ENCODE results near the gene UBE3C.
A peak's percentile ranks its signal among the peaks of the same experiment; 100 is the strongest.

Gene UBE3C

DNA sequence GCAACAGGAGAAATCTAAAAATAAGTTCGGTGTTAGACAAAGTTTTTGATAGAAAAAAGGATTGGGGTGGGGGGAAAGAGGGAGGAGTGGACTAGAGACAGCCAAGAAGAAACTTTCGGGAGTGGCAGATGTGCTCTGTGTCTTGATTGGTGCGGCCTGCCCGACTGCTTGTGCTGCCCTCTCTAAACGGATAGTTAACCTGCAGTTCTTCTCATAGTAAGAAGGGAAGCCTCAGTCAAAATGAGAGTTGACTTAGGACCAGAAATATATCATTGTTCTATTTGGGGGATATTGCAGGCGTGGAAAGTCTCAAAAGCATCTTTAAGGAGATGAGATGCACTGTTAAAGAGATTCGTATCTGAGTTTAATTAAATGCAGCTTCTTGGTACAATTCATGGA lies 39.3 kb downstream of the UBE3C start:
- no peak for DNase-seq (ENCODE audit: low spot score)

DNA sequence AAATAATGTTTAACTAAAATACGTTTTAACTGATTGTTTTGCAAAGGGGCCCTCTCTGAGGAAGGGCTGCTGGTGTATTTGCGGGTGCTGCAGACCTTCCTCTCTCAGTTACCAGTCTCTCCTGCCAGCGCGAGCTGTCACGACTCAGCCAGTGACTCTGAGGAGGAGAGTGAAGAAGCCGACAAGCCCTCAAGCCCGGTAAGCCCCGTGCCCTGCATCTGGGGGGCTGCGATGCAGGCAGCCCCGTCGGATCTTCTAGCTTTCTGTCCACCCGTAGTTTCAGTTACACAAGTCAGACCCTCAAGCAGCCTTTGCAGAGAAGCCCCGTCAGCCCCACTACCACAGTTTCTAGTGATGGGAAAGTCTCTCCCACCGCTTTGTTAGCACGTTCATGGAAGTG lies 45.1 kb downstream of the UBE3C start:
- DNase-seq (ENCODE audit: low spot score), result no peak

DNA sequence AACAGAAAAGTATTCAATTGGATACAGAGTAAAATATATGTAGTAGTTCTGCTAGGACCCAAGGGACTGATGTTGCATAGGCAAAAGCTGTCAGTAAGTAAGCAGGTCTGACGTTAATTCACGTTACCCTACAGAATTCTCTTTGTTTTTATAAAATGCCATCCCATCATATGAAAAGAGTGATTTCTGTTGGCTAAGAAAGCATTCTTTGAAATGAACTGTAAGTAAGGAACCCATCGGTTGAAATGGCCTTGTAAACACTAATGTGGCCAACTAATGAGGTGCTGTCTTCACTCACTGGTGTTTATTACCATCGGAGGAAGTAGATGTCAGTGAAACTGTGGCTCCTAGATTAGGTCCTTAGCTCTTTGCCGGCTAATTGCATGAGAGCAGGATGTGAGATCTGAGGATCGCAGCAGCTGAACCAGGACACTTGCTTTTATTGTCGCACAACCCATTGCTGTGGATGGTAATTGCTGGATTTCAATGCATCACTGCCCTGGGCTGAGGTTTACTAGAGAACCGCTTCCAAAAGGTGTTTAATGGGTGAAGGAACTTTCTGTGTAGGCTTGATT lies 49.5 kb downstream of the UBE3C start:
- no peak for DNase-seq (ENCODE audit: low spot score)

DNA sequence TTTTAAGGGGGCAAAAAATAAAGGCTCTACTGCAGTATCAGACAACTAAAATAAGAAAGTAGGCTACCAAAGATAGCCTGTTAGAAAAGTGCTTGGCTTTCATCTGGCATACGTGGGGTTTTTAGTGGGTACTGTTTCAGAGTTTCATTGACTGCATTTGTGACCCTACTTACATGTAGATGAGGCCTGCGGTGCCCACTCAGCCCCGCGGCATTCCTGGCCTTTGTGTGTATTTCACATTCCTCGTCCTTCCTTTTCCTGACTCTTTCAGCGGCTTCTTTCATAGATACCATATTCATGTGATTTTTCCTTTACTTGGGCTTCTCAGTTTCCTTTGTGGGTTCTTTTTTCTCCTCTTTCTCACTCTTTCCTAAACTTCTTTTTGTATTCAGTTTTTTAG lies 50.7 kb downstream of the UBE3C start:
- DNase-seq (ENCODE audit: low spot score), result no peak

- DNase-seq (ENCODE audit: low spot score), result no peak
These were observed 54.1 kb downstream of the UBE3C start for GRCh38 chr7:157192861-157193260.

DNA sequence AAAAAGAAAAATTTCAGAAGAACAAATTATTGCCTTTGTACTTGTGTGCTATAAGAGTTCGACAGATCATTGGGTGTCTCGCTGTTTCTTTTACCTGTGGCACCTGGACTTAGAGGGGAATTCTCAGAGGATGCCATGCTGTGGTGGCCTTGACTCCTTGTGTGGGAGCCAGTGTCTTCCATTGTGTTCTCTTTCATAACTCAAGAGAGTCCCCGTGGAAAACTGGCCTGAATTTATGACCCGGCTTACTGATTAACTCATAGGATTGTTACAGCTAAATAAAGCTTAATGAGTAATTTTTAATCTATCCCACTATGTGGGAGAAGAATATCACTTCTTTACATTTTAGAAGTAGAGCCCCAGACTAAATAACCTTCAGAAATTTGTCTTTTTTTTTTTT lies 54.5 kb downstream of the UBE3C start:
- DNase-seq (ENCODE audit: low spot score), result no peak

DNA sequence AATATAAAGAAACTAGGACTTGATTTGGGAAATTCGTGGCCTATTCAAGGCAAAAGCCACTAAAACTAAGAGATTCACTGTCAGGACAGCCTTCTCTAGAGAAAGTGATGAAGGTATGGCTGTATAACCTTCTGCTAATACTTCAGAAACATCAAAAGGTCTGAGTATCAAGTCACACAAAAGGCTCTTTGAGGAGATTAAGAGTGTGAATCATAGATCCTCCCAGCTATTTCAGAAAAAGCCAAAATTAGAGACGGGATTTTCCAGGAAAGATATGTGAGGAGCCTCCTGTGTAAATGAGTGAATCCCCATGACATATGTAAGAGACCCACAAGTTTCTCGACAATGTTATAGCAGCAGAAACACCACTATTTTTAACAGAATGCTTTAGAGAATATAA lies 56.2 kb downstream of the UBE3C start:
- no peak for DNase-seq (ENCODE audit: low spot score)

- no peak for DNase-seq (ENCODE audit: low spot score)
These were observed 57.1 kb downstream of the UBE3C start for GRCh38 chr7:157195868-157196267.

GRCh38 chr7:157204134-157204533 lies 65.4 kb downstream of the UBE3C start:
- DNase-seq (ENCODE audit: low spot score), result no peak

- no peak for DNase-seq (ENCODE audit: low spot score)
These were observed 66.7 kb downstream of the UBE3C start for GRCh38 chr7:157205438-157205837.

- no peak for DNase-seq (ENCODE audit: low spot score)
These were observed 70.1 kb downstream of the UBE3C start for GRCh38 chr7:157208571-157209413.

- no peak for DNase-seq (ENCODE audit: low spot score)
These were observed 72.0 kb downstream of the UBE3C start for GRCh38 chr7:157210682-157211081.

DNA sequence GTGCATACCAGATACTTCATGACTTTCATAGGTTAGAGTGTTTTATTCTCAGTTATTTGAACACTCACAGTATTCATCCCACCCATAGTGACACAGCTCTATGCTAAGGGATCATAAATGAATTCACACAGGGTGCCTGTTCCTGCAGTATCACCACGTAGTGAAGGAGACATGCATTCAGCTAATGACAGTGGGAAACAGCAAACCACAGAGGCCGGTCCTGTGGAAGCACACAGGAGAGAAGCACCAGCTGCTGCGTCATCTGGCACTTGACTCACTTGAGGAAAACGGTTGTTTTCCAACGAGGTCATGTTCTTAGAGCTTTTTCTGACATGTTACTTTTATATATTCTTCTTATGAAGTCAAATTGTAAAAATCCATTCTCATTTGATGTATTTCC lies 73.0 kb downstream of the UBE3C start:
- no peak for DNase-seq (ENCODE audit: low spot score)

- no peak for DNase-seq (ENCODE audit: low spot score)
These were observed 80.4 kb downstream of the UBE3C start for GRCh38 chr7:157219154-157219553.

GRCh38 chr7:157220916-157221569 lies 82.3 kb downstream of the UBE3C start:
- DNase-seq (ENCODE audit: low spot score), result no peak

GRCh38 chr7:157222687-157223086 lies 84.0 kb downstream of the UBE3C start:
- DNase-seq (ENCODE audit: low spot score), result no peak

DNA sequence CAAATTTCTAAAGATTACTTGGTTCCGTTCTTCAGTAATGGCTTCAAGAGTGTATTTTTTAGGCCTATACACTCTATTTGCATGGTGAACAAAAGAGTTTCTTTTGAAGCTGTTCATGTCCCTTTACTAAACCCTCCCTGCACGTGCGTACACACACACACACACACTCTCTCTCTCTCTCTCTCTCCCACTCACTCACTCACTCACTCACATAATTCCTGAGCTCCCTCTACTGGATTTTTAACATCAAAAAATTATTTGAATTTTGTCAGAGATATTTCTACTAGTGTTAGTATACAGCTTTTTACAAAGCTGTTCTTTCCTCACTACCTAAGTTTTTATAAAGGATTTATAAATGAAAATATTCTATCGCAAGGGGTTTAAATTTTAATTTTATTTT lies 85.9 kb downstream of the UBE3C start:
- no peak for DNase-seq (ENCODE audit: low spot score)

DNA sequence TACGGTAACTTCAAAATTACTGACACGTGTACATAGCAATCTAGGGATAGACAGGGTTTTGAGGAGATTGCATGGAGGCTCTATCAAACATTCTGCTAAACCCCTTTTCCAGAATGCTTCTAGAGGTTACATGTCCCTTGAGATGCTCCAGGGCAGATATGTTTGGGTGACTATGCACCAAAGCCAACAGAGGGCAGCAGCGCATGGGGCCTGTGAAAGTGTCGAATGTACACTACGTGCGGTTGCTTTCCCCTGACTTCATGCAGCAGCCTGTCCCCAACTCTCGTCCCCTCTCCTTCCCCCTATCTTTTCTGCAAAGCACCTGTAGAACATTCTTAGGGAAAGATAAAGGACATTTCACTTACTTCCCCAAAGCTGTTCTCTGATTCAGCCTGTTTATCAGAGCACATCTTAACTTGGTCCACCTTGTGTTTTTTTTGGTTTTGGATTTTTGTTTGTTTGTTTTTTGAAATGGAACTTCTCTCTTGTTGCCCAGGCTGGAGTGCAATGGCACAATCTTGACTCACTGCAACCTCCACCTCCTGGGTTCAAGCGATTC lies 90.2 kb downstream of the UBE3C start:
- DNase-seq (ENCODE audit: low spot score), result peak; percentile 5

DNA sequence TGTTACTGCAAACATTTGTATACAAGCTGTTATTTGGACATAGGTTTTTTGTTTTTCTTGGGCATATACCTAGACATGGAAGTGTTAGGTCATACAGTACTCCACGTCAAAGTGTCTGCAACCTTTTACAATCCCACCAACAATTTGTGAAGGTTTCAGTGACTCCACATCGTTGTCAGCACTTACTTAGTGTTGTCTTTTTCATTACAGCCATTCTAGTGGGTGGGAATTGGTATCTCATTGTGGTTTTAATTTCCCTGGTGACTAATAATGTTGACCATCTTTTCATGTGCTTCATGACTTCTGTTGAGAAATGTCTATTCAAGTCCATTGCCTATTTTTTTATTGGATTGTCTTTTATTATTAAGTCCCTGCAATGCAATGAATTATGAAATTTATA lies 95.0 kb downstream of the UBE3C start:
- DNase-seq (ENCODE audit: low spot score), result no peak

DNA sequence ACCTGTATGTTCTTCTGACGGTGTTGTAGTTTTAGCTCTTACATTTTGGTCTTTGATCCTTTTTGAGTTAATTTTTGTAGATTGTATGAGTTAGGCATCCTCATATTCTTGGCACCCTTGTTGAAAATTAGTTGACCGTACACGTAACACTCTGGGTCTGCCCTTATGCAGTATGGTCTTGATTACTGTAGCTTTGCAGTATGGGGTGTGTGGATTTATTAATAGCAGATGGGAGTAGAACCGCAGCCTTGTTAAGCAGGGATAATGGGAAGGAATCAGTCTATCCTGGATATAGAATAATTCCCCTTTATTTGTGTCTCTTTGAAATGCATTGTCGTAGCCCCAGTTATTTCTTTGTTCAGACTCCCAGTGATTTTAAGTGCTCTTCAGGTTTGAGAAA lies 95.5 kb downstream of the UBE3C start:
- no peak for DNase-seq (ENCODE audit: low spot score)

- DNase-seq (ENCODE audit: low spot score), result no peak
These were observed 96.9 kb downstream of the UBE3C start for GRCh38 chr7:157235357-157236333.

DNA sequence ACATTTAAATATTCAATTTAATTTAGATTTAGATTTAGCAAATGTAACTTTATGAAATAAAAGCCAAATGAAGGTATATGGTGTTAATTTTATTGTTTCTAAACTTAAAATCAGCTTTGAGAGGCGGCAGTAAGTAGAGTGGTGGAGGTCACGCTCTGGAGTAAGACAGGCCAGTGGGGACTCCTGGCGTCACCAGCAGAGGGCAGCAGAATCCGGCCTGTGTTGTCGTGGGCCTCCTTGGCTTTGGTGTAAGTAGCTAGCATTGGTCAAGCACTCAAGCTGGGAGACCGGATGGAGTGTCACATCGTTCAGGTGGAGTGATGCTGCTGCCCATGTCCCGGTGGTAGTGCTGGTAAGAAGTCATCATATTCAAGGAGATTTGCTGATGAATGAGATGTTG lies 99.4 kb downstream of the UBE3C start:
- no peak for DNase-seq (ENCODE audit: low spot score)

All from activated CD4-positive, alpha-beta T cell treated with anti-CD3 and anti-CD28 coated beads, Interleukin-2, Interleukin-4, amounts not matched to agents 100 ng/mL and 50 ng/mL, durations not matched to agents 16 hours and 8 hours (primary cell).